ENCODE measurements around the gene LHPP.

GRCh38 chr10:124563320-124564040 is 101.9 kb downstream of the LHPP start:
- no peak for TF ChIP-seq POLR2A (IDR thresholded peaks at IDR 0.05)
- TF ChIP-seq CTCF (IDR thresholded peaks at IDR 0.05 in 8 of 11, conservative IDR thresholded peaks at IDR 0.05 in 3 of 11): no peak

All from spleen (tissue), 7 donors.